ENCODE measurements around the gene TCF7L1.

TCF7L1 gene

DNA sequence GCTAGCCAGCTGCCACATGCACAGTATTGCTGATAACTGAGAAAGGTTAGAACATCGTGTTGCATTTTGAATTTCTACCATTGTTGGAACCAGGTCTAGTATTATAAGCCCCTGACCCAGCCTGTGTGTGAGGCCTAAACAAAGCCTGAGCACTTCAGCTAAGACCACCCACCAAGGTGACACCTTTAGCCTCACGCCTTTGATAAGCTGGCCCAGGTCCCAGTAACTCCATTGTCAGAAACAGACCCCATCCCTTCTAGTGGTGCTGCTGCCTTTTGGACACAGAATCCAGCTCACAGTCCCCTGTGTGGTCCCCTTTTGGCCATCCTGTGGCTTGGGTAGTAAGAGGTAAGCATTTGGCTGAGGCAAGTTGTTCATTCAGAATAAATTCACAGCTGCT, 223.0 kb downstream of the TCF7L1 start:
- no peak for DNase-seq (ENCODE audit: low spot score)

DNA sequence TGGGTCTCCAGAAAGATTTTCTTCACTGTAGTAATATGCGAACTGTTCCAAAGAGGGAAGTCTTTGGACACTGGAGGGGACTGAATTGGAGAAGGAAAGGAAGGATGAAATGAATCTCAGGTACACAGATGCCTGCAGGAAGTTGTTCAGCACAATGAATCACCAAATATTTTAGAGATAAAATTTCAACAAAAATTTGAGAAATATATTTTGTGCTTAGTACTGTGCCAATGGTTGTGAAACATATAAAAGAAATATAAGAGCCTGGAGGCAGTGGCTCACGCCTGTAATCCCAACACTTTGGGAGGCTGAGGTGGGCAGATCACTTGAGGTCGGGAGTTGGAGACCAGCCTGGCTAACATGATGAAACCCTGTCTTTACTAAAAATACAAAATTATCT, 224.5 kb downstream of the TCF7L1 start:
- no peak for DNase-seq (ENCODE audit: low spot score)

Data from AG08396 (cell line).